Fibroblast of lung (primary cell): ENCODE data around the gene MFSD11.

ENCODE experiments used
- CTCF ChIP-seq, 2 donors: IDR thresholded peaks in 1 of 2; conservative IDR thresholded peaks in 1 of 2; 1 replicate in 1 of 2; 2 replicates in 1 of 2; pipeline ENCODE4 v1.5.1; 2011 to 2012; ENCODE audit warnings: low read length in 2 of 2, control low read depth in 1 of 2, inconsistent platforms in 1 of 2, low read depth in 1 of 2, mild to moderate bottlenecking in 1 of 2
- EZH2 ChIP-seq: IDR thresholded peaks from 2 replicates; pipeline ENCODE4 v1.5.1; 2012; ENCODE audit warnings: low read length, control low read depth, mild to moderate bottlenecking; ENCODE audit errors: missing control alignments

GRCh38 chr17:76805319-76805718, 67.4 kb downstream of the MFSD11 start:
- TF ChIP-seq CTCF (conservative IDR thresholded peaks at IDR 0.05 in 1 of 2, IDR thresholded peaks at IDR 0.05 in 1 of 2; ENCODE audit: low read depth in 1 of 2, low read length in 2 of 2) (no peak), EZH2 (no peak)
